H1 (cell line): Measurements from ENCODE around the gene PPAN. TPM values are rescaled to one million over a fixed set of nuclear protein-coding genes. Genes with fewer than 3 reads are reported as not detected.

Experiments
- RAD21 ChIP-seq, 2 experiments: IDR thresholded peaks in 1 of 2; conservative IDR thresholded peaks in 1 of 2; 2 replicates each; pipeline ENCODE4 v1.6.1; 2011; ENCODE audit warnings: low read depth in 2 of 2, low read length in 2 of 2, improper control_type of control experiment in 1 of 2, inconsistent platforms in 1 of 2, mild to moderate bottlenecking in 1 of 2, moderate library complexity in 1 of 2
- polyA plus RNA-seq, 7 experiments: library from polyadenylated mRNA; depleted of rRNA in 3 of 7; stranded (reverse) in 5 of 7; unstranded in 2 of 7; fragments of >200 nt in 5 of 7; fragments of 200-250 nt in 2 of 7; gene quantifications; 1 replicate in 5 of 7; 2 replicates in 1 of 7; 4 replicates in 1 of 7; pipeline versions ENCODE4 v1.2.1 to v1.2.3, GENCODE V29; 2011 to 2013; ENCODE audit warnings: missing spikeins in 2 of 7, mixed read lengths in 2 of 7
- total RNA-seq: library from RNA; stranded (reverse); fragmentation: NEBNext Ultra II Directional; extraction: Animal tissue kit (Norgen Biotek cat#: 25700); gene quantifications from 2 replicates; pipeline ENCODE4 v1.2.1, GENCODE V29; 2021

Gene PPAN
- total and polyA plus RNA-seq, 2 of the 8 experiments (the other 6 are each of a cell fraction or from before 2014, with no cell fraction given) = 48.8 to 74.4 TPM

- TF ChIP-seq RAD21 (IDR thresholded peaks at IDR 0.05 in 1 of 2, conservative IDR thresholded peaks at IDR 0.05 in 1 of 2; ENCODE audit: low read depth in 2 of 2, low read length in 2 of 2) = no peak
These were observed 26.7 kb downstream of the PPAN start (continued) for GRCh38 chr19:10132905-10133304.
